SU-DHL-6 (cell line): ENCODE measurements around the gene ZNF780B.

ENCODE experiments used
- CTCF ChIP-seq: fragments of 200-600 bp; sonication (generic); IDR thresholded peaks from one replicate; pipeline ENCODE4 v1.5.1; 2017; ENCODE audit warnings: antibody characterized with exemption, mild to moderate bottlenecking, low read length, moderate library complexity; ENCODE audit not compliant: insufficient read depth, poor library complexity, severe bottlenecking
- EZH2phosphoT487 ChIP-seq: fragments of 200-600 bp; sonication (generic), shearing (Covaris generic); conservative IDR thresholded peaks from 2 replicates; pipeline ENCODE4 v1.6.1; 2018; ENCODE audit warnings: mild to moderate bottlenecking, antibody characterized with exemption, low read length, moderate library complexity, mixed read lengths

GRCh38 chr19:39983695-39984300 lies 72.2 kb downstream of the ZNF780B start:
- TF ChIP-seq CTCF (no peak), EZH2phosphoT487 (no peak)
